Neuronal stem cell (in vitro differentiated cells): ENCODE measurements around the gene CLDN24.

ENCODE experiments used
- DNase-seq: peaks from one replicate; pipeline ENCODE4 v3.0.0-alpha.2; 2013; ENCODE audit warnings: low spot score
- H2AFZ ChIP-seq: one replicate; pipeline ENCODE4 v1.6.1; 2013; ENCODE audit warnings: mild to moderate bottlenecking, low read length, inconsistent platforms
- H2AK5ac ChIP-seq: 2 replicates; pipeline ENCODE4 v1.6.1; 2013; ENCODE audit warnings: low read depth, mild to moderate bottlenecking, inconsistent platforms, low read length, moderate library complexity, mixed read lengths
- H2BK120ac ChIP-seq: 2 replicates; pipeline ENCODE4 v1.6.1; 2013; ENCODE audit warnings: low read depth, mild to moderate bottlenecking, inconsistent platforms, low read length, moderate library complexity, mixed read lengths
- H2BK12ac ChIP-seq: one replicate; pipeline ENCODE4 v1.6.1; 2013; ENCODE audit warnings: low read length, inconsistent platforms
- H2BK15ac ChIP-seq: 2 replicates; pipeline ENCODE4 v1.6.1; 2013; ENCODE audit warnings: mild to moderate bottlenecking, low read length, inconsistent platforms, mixed read lengths
- H2BK5ac ChIP-seq: one replicate; pipeline ENCODE4 v1.6.1; 2013; ENCODE audit warnings: inconsistent platforms, mild to moderate bottlenecking, low read length, moderate library complexity
- H3K14ac ChIP-seq: one replicate; pipeline ENCODE4 v1.6.1; 2013; ENCODE audit warnings: low read length, inconsistent platforms
- H3K18ac ChIP-seq: 2 replicates; pipeline ENCODE4 v1.6.1; 2013; ENCODE audit warnings: low read length, inconsistent platforms
- H3K23ac ChIP-seq: 2 replicates; pipeline ENCODE4 v1.6.1; 2013; ENCODE audit warnings: low read depth, mild to moderate bottlenecking, mixed read lengths, low read length, inconsistent platforms; ENCODE audit not compliant: poor library complexity
- H3K27ac ChIP-seq: replicated peaks from 3 replicates; pipeline ENCODE4 v1.5.1; 2013; ENCODE audit warnings: low read length, inconsistent platforms
- H3K27me3 ChIP-seq, 3 experiments: 2 replicates each; pipeline ENCODE4 v1.6.1; 2013; ENCODE audit warnings: low read length in 3 of 3, mild to moderate bottlenecking in 2 of 3, inconsistent platforms in 1 of 3, low read depth in 1 of 3, mixed read lengths in 1 of 3, moderate library complexity in 1 of 3; ENCODE audit not compliant: control insufficient read depth in 3 of 3, insufficient read depth in 3 of 3
- H3K36me3 ChIP-seq, 2 donors: replicated peaks in 1 of 2; 2 replicates each; pipeline ENCODE4 v1.6.1; 2013; ENCODE audit warnings: low read length in 2 of 2; ENCODE audit not compliant: control insufficient read depth in 2 of 2, insufficient read depth in 2 of 2
- H3K4ac ChIP-seq: 2 replicates; pipeline ENCODE4 v1.6.1; 2013; ENCODE audit warnings: inconsistent platforms, mild to moderate bottlenecking, low read length, moderate library complexity
- H3K4me1 ChIP-seq, 2 donors: 1 replicate in 1 of 2; 2 replicates in 1 of 2; pipeline ENCODE4 v1.6.1; 2013; ENCODE audit warnings: low read length in 2 of 2, low read depth in 1 of 2; ENCODE audit not compliant: control insufficient read depth in 2 of 2, insufficient read depth in 1 of 2
- H3K4me2 ChIP-seq: one replicate; pipeline ENCODE4 v1.6.1; 2013; ENCODE audit warnings: mild to moderate bottlenecking, low read length, inconsistent platforms; ENCODE audit not compliant: insufficient read depth, poor library complexity, severe bottlenecking
- H3K4me3 ChIP-seq, 2 donors: 2 replicates each; pipeline ENCODE4 v1.5.1; 2013; ENCODE audit warnings: low read length in 2 of 2, mild to moderate bottlenecking in 2 of 2, inconsistent platforms in 1 of 2, moderate library complexity in 1 of 2
- H3K79me1 ChIP-seq: one replicate; pipeline ENCODE4 v1.6.1; 2013; ENCODE audit warnings: low read depth, mild to moderate bottlenecking, inconsistent platforms, low read length, moderate library complexity
- H3K9ac ChIP-seq: one replicate; pipeline ENCODE4 v1.6.1; 2013; ENCODE audit warnings: mild to moderate bottlenecking, low read depth, low read length, inconsistent platforms; ENCODE audit not compliant: poor library complexity
- H3K9me3 ChIP-seq, 2 donors: replicated peaks in 1 of 2; 2 replicates each; pipeline versions ENCODE3 to v1.6.1; 2013; ENCODE audit warnings: low read length in 2 of 2, mild to moderate bottlenecking in 2 of 2, inconsistent platforms in 1 of 2, low read depth in 1 of 2, mixed read lengths in 1 of 2, moderate library complexity in 1 of 2; ENCODE audit not compliant: control insufficient read depth in 2 of 2, insufficient read depth in 1 of 2
- H4K8ac ChIP-seq: one replicate; pipeline ENCODE4 v1.6.1; 2013; ENCODE audit warnings: low read depth, mild to moderate bottlenecking, inconsistent platforms, low read length, moderate library complexity
- H4K91ac ChIP-seq: one replicate; pipeline ENCODE4 v1.6.1; 2013; ENCODE audit warnings: low read length, low read depth, mild to moderate bottlenecking, inconsistent platforms; ENCODE audit not compliant: poor library complexity
- WGBS, 2 donors: extraction: QIAGEN DNeasy Blood & Tissue Kit; methylation state at CpG; one replicate each; pipeline ENCODE4 v1.1.7; 2013; ENCODE audit warnings: missing lambda C conversion rate in 2 of 2, mixed read lengths in 1 of 2; ENCODE audit not compliant: insufficient read length in 2 of 2, insufficient replicate concordance in 1 of 2; ENCODE audit errors: extremely low coverage in 2 of 2; 5-methylcytosine and 5-hydroxymethylcytosine counted together

Gene CLDN24

GRCh38 chr4:183300655-183301054, 21.6 kb downstream of the CLDN24 start:
- H2BK120ac ChIP-seq, result no peak overlapping the region
- peaks cover 4 to 6% of the 10 kb centered on the region in 2 donors for H3K4me1 ChIP-seq
- H3K4me3 ChIP-seq, result no peak overlapping the region
- H3K79me1 ChIP-seq, result no peaks in the 10 kb centered on the region
- DNase-seq, result no peak
- H3K4me2 ChIP-seq, result no peak overlapping the region
- peaks cover 0 to 12% of the 10 kb centered on the region in 2 donors for H3K9me3 ChIP-seq
- no peak overlapping the region for H3K18ac ChIP-seq
- no peak overlapping the region for H2BK5ac ChIP-seq
- H2BK12ac ChIP-seq, result no peak overlapping the region
- H3K27me3 ChIP-seq, result no peaks in the 10 kb centered on the region
- H3K14ac ChIP-seq, result no peak overlapping the region
- no peak overlapping the region for H2AK5ac ChIP-seq
- no peak overlapping the region for H4K8ac ChIP-seq
- no peak overlapping the region for H3K27ac ChIP-seq
- no peak overlapping the region for H2AFZ ChIP-seq
- H3K23ac ChIP-seq, result no peak overlapping the region
- no CpG with 5 or more reads among the region's 5 CpGs for WGBS, 2 donors
- H3K36me3 ChIP-seq, result peaks cover 5 to 43% of the 10 kb centered on the region in 2 donors
- no peak overlapping the region for H3K9ac ChIP-seq
- no peak overlapping the region for H3K4ac ChIP-seq
- no peak overlapping the region for H2BK15ac ChIP-seq
- no peak overlapping the region for H4K91ac ChIP-seq

GRCh38 chr4:183300070-183300469, 22.2 kb downstream of the CLDN24 start:
- no peak for DNase-seq
- no peak overlapping the region for H3K4ac ChIP-seq
- no CpG with 5 or more reads among the region's 6 CpGs for WGBS, 2 donors

GRCh38 chr4:183299464-183299863, 22.8 kb downstream of the CLDN24 start:
- Histone ChIP-seq H3K27me3 (no peaks in the 10 kb centered on the region), H2BK12ac (no peak overlapping the region), H3K36me3 (peaks cover 5 to 47% of the 10 kb centered on the region in 2 donors), H4K8ac (no peak overlapping the region), H3K4me2 (no peak overlapping the region), H4K91ac (no peak overlapping the region), H3K9me3 (peaks cover 0 to 7% of the 10 kb centered on the region in 2 donors), H2BK15ac (no peak overlapping the region), H3K79me1 (no peaks in the 10 kb centered on the region), H3K18ac (no peak overlapping the region), H3K4me1 (peaks cover 6% of the 10 kb centered on the region in 2 donors), H3K27ac (no peak overlapping the region), H3K4me3 (no peak overlapping the region), H2AK5ac (no peak overlapping the region), H3K4ac (no peak overlapping the region), H2BK5ac (no peak overlapping the region), H3K9ac (no peak overlapping the region), H3K23ac (no peak overlapping the region), H2BK120ac (no peak overlapping the region), H2AFZ (no peak overlapping the region), H3K14ac (no peak overlapping the region)
- no peak for DNase-seq
- WGBS, 2 donors, result no CpG with 5 or more reads among the region's 2 CpGs

More at GRCh38 chr4:183300070-183300469, 22.2 kb downstream of the CLDN24 start:
- Histone ChIP-seq H3K4me2 (no peak overlapping the region), H3K14ac (no peak overlapping the region), H3K27ac (no peak overlapping the region), H3K9ac (no peak overlapping the region), H3K27me3 (no peaks in the 10 kb centered on the region), H3K9me3 (peaks cover 0 to 12% of the 10 kb centered on the region in 2 donors), H3K4me1 (peaks cover 6% of the 10 kb centered on the region in 2 donors), H2BK5ac (no peak overlapping the region), H2AFZ (no peak overlapping the region), H2BK12ac (no peak overlapping the region), H2BK15ac (no peak overlapping the region), H3K79me1 (no peaks in the 10 kb centered on the region), H3K36me3 (peaks cover 6 to 47% of the 10 kb centered on the region in 2 donors), H2AK5ac (no peak overlapping the region), H3K18ac (no peak overlapping the region), H2BK120ac (no peak overlapping the region), H3K23ac (no peak overlapping the region), H3K4me3 (no peak overlapping the region), H4K8ac (no peak overlapping the region), H4K91ac (no peak overlapping the region)

- DNase-seq, result no peak
- no peaks in the 10 kb centered on the region for H3K79me1 ChIP-seq
- H3K9ac ChIP-seq, result no peak overlapping the region
- no peak overlapping the region for H2BK15ac ChIP-seq
- no peak overlapping the region for H2BK120ac ChIP-seq
- H3K4me2 ChIP-seq, result no peak overlapping the region
- H3K4ac ChIP-seq, result no peak overlapping the region
- peaks cover 4 to 51% of the 10 kb centered on the region in 2 donors for H3K36me3 ChIP-seq
- H3K9me3 ChIP-seq, result no peaks in the 10 kb centered on the region
- no peak overlapping the region for H4K8ac ChIP-seq
- no peak overlapping the region for H3K14ac ChIP-seq
- no peaks in the 10 kb centered on the region for H3K27me3 ChIP-seq
- no CpG with 5 or more reads among the region's 3 CpGs for WGBS, 2 donors
- no peak overlapping the region for H3K23ac ChIP-seq
- no peak overlapping the region for H3K18ac ChIP-seq
- H2AK5ac ChIP-seq, result no peak overlapping the region
- H2BK5ac ChIP-seq, result no peak overlapping the region
- H2AFZ ChIP-seq, result no peak overlapping the region
- no peak overlapping the region for H2BK12ac ChIP-seq
- H4K91ac ChIP-seq, result no peak overlapping the region
- no peak overlapping the region for H3K4me3 ChIP-seq
- H3K4me1 ChIP-seq, result peaks cover 6% of the 10 kb centered on the region in 2 donors
- no peak overlapping the region for H3K27ac ChIP-seq
Measured at GRCh38 chr4:183297675-183298074, 24.6 kb downstream of the CLDN24 start.
